Parathyroid adenoma (tissue), 2 donors: ENCODE data around the gene SNCB.

ENCODE experiments used
- H2AFZ ChIP-seq: fragments of 300-600 bp; sonication (generic); one replicate; pipeline ENCODE4 v1.7.0; 2017; ENCODE audit warnings: antibody characterized with exemption, mild to moderate bottlenecking
- H3K27ac ChIP-seq: fragments of 300-600 bp; sonication (generic); one replicate; pipeline ENCODE4 v1.7.0; 2017
- H3K27me3 ChIP-seq: fragments of 300-600 bp; sonication (generic); one replicate; pipeline ENCODE4 v1.7.0; 2017; ENCODE audit warnings: low read length; ENCODE audit not compliant: control insufficient read depth, insufficient read depth
- H3K36me3 ChIP-seq: fragments of 300-600 bp; sonication (generic); one replicate; pipeline ENCODE4 v1.7.0; 2017; ENCODE audit warnings: low read length; ENCODE audit not compliant: control insufficient read depth, insufficient read depth
- H3K4me1 ChIP-seq: fragments of 300-600 bp; sonication (generic); one replicate; pipeline ENCODE4 v1.7.0; 2017; ENCODE audit warnings: control low read depth
- H3K4me2 ChIP-seq: fragments of 300-600 bp; sonication (generic); one replicate; pipeline ENCODE4 v1.7.0; 2017; ENCODE audit warnings: low read length
- H3K4me3 ChIP-seq: fragments of 300-600 bp; sonication (generic); one replicate; pipeline ENCODE4 v1.7.0; 2017; ENCODE audit warnings: low read depth, low read length
- H3K79me2 ChIP-seq: fragments of 300-600 bp; sonication (generic); one replicate; pipeline ENCODE4 v1.7.0; 2017; ENCODE audit warnings: control low read depth
- H3K9ac ChIP-seq: fragments of 300-600 bp; sonication (generic); one replicate; pipeline ENCODE4 v1.7.0; 2017; ENCODE audit warnings: mild to moderate bottlenecking
- H3K9me3 ChIP-seq: fragments of 300-600 bp; sonication (generic); one replicate; pipeline ENCODE4 v1.7.0; 2017; ENCODE audit warnings: low read length; ENCODE audit not compliant: control insufficient read depth
- CTCF ChIP-seq: fragments of 300-600 bp; sonication (generic); IDR thresholded peaks from one replicate; pipeline ENCODE4 v1.7.0; 2017; ENCODE audit warnings: antibody characterized with exemption, mild to moderate bottlenecking
- donor health status: primary hyperparathyroidism.

Gene SNCB

GRCh38 chr5:176642675-176643490 is 12.5 kb upstream of the SNCB start:
- no peak for TF ChIP-seq CTCF
- Histone ChIP-seq H3K9me3 (no peaks in the 10 kb centered on the region), H3K27me3 (no peaks in the 10 kb centered on the region), H3K4me3 (no peak overlapping the region), H3K9ac (no peak overlapping the region), H3K79me2 (peaks cover 3% of the 10 kb centered on the region), H3K36me3 (no peaks in the 10 kb centered on the region), H3K4me2 (no peak overlapping the region), H3K4me1 (peaks cover 7% of the 10 kb centered on the region), H3K27ac (no peak overlapping the region), H2AFZ (peak overlapping the region; percentile 74)

- Histone ChIP-seq H3K27ac (no peak overlapping the region), H3K4me1 (peaks cover 4% of the 10 kb centered on the region)
Measured at GRCh38 chr5:176640616-176641015, 10.3 kb upstream of the SNCB start.

GRCh38 chr5:176639981-176640380 is 9.6 kb upstream of the SNCB start:
- no peak for TF ChIP-seq CTCF
- no peaks in the 10 kb centered on the region for H3K36me3 ChIP-seq

More at GRCh38 chr5:176640616-176641015, 10.3 kb upstream of the SNCB start:
- Histone ChIP-seq H3K27me3 (no peaks in the 10 kb centered on the region), H2AFZ (no peak overlapping the region), H3K79me2 (no peaks in the 10 kb centered on the region), H3K9ac (no peak overlapping the region), H3K4me3 (no peak overlapping the region), H3K9me3 (no peaks in the 10 kb centered on the region), H3K36me3 (no peaks in the 10 kb centered on the region), H3K4me2 (no peak overlapping the region)
- no peak for TF ChIP-seq CTCF

GRCh38 chr5:176639208-176639607 is 8.9 kb upstream of the SNCB start:
- H3K4me3 ChIP-seq: no peak overlapping the region
- H3K9ac ChIP-seq: no peak overlapping the region
- no peak overlapping the region for H2AFZ ChIP-seq
- H3K27me3 ChIP-seq: no peaks in the 10 kb centered on the region
- no peaks in the 10 kb centered on the region for H3K9me3 ChIP-seq
- H3K4me2 ChIP-seq: no peak overlapping the region
- TF ChIP-seq CTCF: no peak
- H3K4me1 ChIP-seq: peaks cover 4% of the 10 kb centered on the region
- H3K79me2 ChIP-seq: no peaks in the 10 kb centered on the region
- H3K27ac ChIP-seq: no peak overlapping the region
- no peaks in the 10 kb centered on the region for H3K36me3 ChIP-seq

More at GRCh38 chr5:176639981-176640380, 9.6 kb upstream of the SNCB start:
- Histone ChIP-seq H3K4me1 (peaks cover 4% of the 10 kb centered on the region), H3K9me3 (no peaks in the 10 kb centered on the region), H2AFZ (no peak overlapping the region), H3K4me2 (no peak overlapping the region), H3K27me3 (no peaks in the 10 kb centered on the region), H3K9ac (no peak overlapping the region), H3K27ac (no peak overlapping the region), H3K4me3 (no peak overlapping the region), H3K79me2 (no peaks in the 10 kb centered on the region)

- TF ChIP-seq CTCF: no peak
- no peak overlapping the region for H3K4me2 ChIP-seq
- H3K79me2 ChIP-seq: no peaks in the 10 kb centered on the region
- H3K36me3 ChIP-seq: no peaks in the 10 kb centered on the region
- no peak overlapping the region for H3K9ac ChIP-seq
- no peak overlapping the region for H3K27ac ChIP-seq
- H3K27me3 ChIP-seq: no peaks in the 10 kb centered on the region
- peaks cover 2% of the 10 kb centered on the region for H3K4me1 ChIP-seq
- no peaks in the 10 kb centered on the region for H3K9me3 ChIP-seq
- H2AFZ ChIP-seq: no peak overlapping the region
- no peak overlapping the region for H3K4me3 ChIP-seq
Measured at GRCh38 chr5:176638437-176638836, 8.1 kb upstream of the SNCB start.
